ENCODE results near the gene PAQR8.
"Not testable (repeated sequence)": the region's sequence is repeated elsewhere in the genome, so short reads cannot be mapped to it uniquely, and the experiment has no call there.

The PAQR8 gene

GRCh38 chr6:52377538-52378221 lies 15.7 kb downstream of the PAQR8 start:
- DNase-seq = no peak

GRCh38 chr6:52381249-52381648 lies 19.3 kb downstream of the PAQR8 start:
- no peak for DNase-seq

- no peak for DNase-seq
These were observed 22.3 kb downstream of the PAQR8 start for GRCh38 chr6:52384145-52384766.

- DNase-seq = no peak
These were observed 23.1 kb downstream of the PAQR8 start for GRCh38 chr6:52385074-52385473.

- DNase-seq = not testable (repeated sequence)
These were observed 26.2 kb downstream of the PAQR8 start for GRCh38 chr6:52388119-52388518.

GRCh38 chr6:52388790-52389189 lies 26.8 kb downstream of the PAQR8 start:
- DNase-seq = no peak

- DNase-seq = no peak
These were observed 27.3 kb downstream of the PAQR8 start for GRCh38 chr6:52389264-52389625.

GRCh38 chr6:52389626-52390360 lies 27.8 kb downstream of the PAQR8 start:
- peak; percentile 8 to 44 for DNase-seq

GRCh38 chr6:52390361-52390727 lies 28.4 kb downstream of the PAQR8 start:
- DNase-seq = peak; percentile 37 to 42

GRCh38 chr6:52391599-52391998 lies 29.6 kb downstream of the PAQR8 start:
- DNase-seq = no peak

- DNase-seq = no peak
These were observed 31.0 kb downstream of the PAQR8 start for GRCh38 chr6:52392944-52393343.

- no peak for DNase-seq
These were observed 31.8 kb downstream of the PAQR8 start for GRCh38 chr6:52393780-52394179.

- no peak for DNase-seq
These were observed 32.3 kb downstream of the PAQR8 start for GRCh38 chr6:52394251-52394666.

GRCh38 chr6:52395969-52396368 lies 34.0 kb downstream of the PAQR8 start:
- DNase-seq = no peak

GRCh38 chr6:52399511-52400312 lies 37.8 kb downstream of the PAQR8 start:
- DNase-seq = peak; percentile 21 to 43

- DNase-seq = no peak
These were observed 38.5 kb downstream of the PAQR8 start for GRCh38 chr6:52400313-52401041.

GRCh38 chr6:52403086-52403485 lies 41.1 kb downstream of the PAQR8 start:
- DNase-seq = no peak

GRCh38 chr6:52403627-52404026 lies 41.7 kb downstream of the PAQR8 start:
- DNase-seq = no peak

GRCh38 chr6:52405243-52405642 lies 43.3 kb downstream of the PAQR8 start:
- DNase-seq = no peak

- DNase-seq = peak; percentile 31 to 66
These were observed 45.5 kb downstream of the PAQR8 start for GRCh38 chr6:52407467-52407866.

GRCh38 chr6:52409499-52409898 lies 47.5 kb downstream of the PAQR8 start:
- no peak for DNase-seq

- DNase-seq = no peak
These were observed 49.0 kb downstream of the PAQR8 start for GRCh38 chr6:52410979-52411378.

- no peak for DNase-seq
These were observed 50.0 kb downstream of the PAQR8 start for GRCh38 chr6:52411911-52412310.

Data from SHP77 (cell line).